ENCODE results near the gene PLA2G4A.

DNA sequence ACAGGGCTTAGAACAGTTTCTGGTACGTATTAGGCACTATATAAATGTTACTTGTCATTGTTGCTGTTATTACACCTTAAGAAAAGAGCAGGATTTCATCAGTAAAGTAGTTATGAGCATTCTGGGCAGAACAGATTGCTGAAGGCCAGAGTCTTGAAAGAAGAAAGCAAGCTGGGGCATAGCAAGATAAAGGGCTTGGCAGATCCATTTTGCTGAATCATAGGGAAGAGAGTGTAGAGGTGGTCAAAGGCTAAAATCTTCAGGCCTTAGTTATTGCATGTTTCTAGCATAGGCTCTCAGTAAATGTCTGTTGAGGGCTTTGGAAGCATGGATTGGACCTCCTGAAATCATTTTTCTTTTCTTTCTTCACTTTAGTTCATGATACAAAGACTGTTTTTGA lies 67.5 kb downstream of the PLA2G4A start:
- no peak for TF ChIP-seq POLR2A (IDR thresholded peaks at IDR 0.05; ENCODE audit: low read length)
- no peak for TF ChIP-seq GATA1 (IDR thresholded peaks at IDR 0.05; ENCODE audit: low read depth, low read length)

Measured in erythroblast (primary cell).